SU-DHL-6 (cell line): ENCODE results near the gene WDR36.

ENCODE experiments used
- CTCF ChIP-seq: fragments of 200-600 bp; sonication (generic); IDR thresholded peaks from one replicate; pipeline ENCODE4 v1.5.1; 2017; ENCODE audit warnings: antibody characterized with exemption, mild to moderate bottlenecking, low read length, moderate library complexity; ENCODE audit not compliant: insufficient read depth, poor library complexity, severe bottlenecking
- EZH2phosphoT487 ChIP-seq: fragments of 200-600 bp; sonication (generic), shearing (Covaris generic); conservative IDR thresholded peaks from 2 replicates; pipeline ENCODE4 v1.6.1; 2018; ENCODE audit warnings: mild to moderate bottlenecking, antibody characterized with exemption, low read length, moderate library complexity, mixed read lengths

- TF ChIP-seq CTCF: no peak
- no peak for TF ChIP-seq EZH2phosphoT487
Observed at GRCh38 chr5:111151998-111152397, 59.9 kb downstream of the WDR36 start.
